GM21619 (cell line): Measurements from ENCODE around the gene SH3TC1.

ENCODE experiments used
- ATAC-seq: cut with Tn5 transposase; IDR thresholded peaks from one replicate; pipeline ENCODE4 v1.9.1; 2021; ENCODE audit not compliant: unreplicated experiment

SH3TC1 gene

GRCh38 chr4:8213121-8213520 is 14.0 kb downstream of the SH3TC1 start:
- no peak for ATAC-seq

DNA sequence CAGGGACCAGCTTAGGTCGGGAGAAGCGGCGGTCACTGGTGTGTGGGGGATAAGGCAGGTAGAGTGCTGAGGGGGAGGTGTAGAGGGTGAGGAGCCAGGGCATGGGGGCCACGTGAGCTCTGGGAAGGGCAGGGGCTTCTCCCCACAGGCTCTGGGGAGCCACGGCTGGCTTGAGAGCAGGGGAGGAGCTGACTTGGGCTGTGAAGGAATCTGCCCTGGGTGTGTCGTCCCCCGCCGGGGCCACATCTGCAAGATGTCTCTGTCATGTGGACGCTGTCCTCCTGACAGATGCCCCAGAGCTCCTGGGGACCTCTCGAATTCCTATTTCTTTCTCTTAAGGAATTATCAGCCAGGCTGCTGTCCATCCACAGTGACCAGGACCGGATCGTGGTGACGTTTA is 15.0 kb downstream of the SH3TC1 start:
- no peak for ATAC-seq

DNA sequence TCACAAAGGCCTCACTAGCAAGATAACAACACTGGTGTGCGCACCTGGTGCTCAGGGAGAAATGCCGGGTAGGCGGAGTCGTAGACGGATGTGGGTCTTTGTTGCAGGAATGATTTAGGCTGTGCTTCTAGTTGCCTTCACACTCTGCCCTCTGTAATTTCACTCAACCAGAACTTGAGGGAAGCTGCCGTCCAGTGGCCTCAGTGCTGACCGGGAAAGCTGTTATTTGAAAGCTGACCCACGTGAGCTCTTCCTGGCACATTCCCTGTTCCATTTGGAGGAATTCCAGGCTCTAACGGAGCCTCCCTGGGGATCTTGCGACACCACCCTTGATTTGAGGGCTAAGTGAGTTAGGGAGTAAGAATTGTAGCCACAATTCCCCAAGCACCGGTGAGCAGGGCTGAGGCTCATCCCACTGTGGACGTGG is 15.9 kb downstream of the SH3TC1 start:
- ATAC-seq: no peak

GRCh38 chr4:8215641-8216442 is 16.8 kb downstream of the SH3TC1 start:
- no peak for ATAC-seq

GRCh38 chr4:8216443-8217245 is 17.6 kb downstream of the SH3TC1 start:
- ATAC-seq: no peak

GRCh38 chr4:8217246-8217511 is 18.1 kb downstream of the SH3TC1 start:
- ATAC-seq: no peak

GRCh38 chr4:8217871-8218270 is 18.8 kb downstream of the SH3TC1 start:
- no peak for ATAC-seq

GRCh38 chr4:8218371-8219031 is 19.4 kb downstream of the SH3TC1 start:
- no peak for ATAC-seq

GRCh38 chr4:8219236-8219635 is 20.1 kb downstream of the SH3TC1 start:
- ATAC-seq: no peak

DNA sequence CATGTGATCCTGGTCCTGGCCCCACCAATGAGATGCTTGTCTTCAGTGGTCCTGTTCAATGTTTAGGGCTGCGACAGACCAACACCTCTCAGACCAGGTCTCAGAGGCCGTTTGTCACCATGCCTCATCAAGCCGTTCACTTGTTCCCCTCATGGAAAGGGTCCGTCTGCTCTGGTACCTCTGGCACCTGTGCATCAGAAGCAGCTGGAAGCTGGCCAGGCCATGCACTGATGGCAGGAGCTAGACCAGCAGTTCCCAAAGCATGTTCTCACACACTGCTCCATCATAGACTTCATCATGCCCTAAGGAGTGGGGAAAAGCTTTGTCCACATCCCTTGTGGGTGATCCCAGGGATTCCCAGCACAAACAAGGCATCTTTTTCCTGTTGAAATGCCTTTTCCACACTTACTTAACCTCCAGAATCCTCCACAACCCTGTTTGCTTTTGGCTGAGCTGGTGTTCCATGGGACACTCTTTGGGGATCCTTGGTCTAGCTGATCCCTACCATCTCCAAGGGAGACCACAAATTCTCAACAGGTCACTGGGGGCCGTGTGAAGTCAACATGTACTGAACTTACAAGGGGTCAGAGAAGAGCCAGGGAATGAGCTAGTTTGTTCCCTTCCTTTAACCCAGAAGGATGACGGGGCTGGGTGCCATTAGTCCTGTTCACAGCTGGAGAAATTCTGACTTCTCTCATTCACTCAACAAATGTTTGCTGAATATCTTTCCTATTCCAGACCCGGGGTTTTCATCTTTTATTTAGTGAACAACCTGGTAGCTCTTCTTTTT is 21.8 kb downstream of the SH3TC1 start:
- ATAC-seq: no peak

DNA sequence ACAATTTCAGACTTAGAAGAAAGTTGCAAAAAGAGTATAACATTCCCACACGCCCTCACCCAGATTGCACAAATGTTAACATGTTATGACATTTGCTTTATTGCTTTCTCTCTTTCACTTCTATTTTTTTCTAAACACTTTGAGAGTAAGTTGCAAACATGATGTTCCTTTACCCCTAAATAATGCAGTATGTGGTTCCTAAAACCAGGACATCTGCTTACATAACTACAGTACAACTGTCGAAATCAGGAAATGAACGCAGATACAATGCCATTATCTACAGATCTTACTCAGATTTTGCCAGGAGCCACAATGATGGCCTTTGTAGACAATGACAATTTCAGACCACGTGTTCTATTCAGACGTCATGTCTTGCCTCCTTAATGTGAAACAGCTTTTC is 22.4 kb downstream of the SH3TC1 start:
- no peak for ATAC-seq

- no peak for ATAC-seq
These were observed 22.9 kb downstream of the SH3TC1 start for GRCh38 chr4:8221985-8222384.

DNA sequence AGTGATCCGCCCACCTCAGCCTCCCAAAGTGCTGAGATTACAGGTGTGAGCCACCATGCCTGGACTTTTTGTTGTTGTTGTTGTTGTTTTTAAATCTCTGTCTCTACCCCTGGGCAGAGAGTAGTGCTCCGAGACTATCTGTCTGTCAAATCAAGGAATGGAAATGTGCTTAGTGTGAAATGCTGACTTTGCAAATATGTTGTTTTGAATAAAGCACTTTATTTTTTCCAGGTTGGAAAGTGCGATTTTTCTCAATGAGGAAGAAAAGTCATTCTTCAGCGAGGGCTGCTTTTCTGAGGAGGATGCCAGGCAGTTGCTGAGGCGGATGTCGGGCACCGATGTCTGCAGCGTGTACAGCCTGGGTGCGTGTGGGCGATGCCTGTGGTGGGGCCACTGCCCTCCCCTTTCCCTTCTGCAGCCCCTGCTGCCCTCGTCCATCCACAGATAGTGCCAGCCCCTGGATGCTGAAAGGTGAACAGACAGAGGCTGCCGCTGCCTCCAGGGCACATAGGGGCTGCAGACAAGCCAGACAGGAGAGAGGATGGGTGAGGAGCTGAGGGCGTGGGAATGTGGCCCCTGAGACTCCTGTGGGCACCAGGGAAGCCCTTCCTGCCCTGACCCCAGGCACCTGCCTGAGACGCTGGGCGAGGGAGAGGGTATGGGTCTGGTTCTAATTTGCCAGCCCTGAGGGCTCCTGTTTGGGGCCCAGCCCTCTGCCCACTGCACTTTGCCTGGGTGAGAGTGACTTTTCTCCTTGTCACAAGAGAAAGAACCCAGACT is 23.7 kb downstream of the SH3TC1 start:
- no peak for ATAC-seq

GRCh38 chr4:8224267-8224974 is 25.3 kb downstream of the SH3TC1 start:
- no peak for ATAC-seq

DNA sequence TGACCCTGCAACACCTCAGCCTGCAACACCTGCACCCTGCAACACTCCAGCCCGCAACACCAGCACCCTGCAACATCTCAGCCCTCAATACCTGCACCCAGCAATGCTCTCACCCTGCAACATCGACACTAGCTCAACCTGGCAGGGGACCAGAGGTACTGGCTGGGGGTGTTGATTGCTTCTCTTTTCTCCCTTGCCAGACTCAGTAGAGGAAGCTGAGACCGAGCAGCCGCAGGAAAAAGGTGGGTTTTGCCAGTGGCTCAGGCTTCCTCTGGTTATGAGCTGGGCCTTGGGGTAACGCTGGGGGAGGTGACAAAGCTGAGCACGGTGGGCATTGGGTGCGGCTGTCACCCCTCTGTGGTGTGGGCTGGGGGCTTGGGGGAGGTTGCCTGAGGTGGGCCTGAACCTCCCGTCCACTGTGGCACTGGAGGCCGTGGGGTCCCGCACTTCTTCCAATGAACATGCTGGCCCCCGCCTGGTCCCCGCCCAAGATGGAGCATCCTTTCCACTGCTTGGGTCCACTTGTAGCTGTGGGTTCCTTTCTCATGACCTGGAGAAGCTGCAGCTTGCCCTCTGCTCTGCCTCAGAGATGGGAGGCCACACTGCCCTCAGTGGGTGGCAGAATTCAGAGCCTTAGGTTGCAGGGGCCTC is 26.0 kb downstream of the SH3TC1 start:
- ATAC-seq: no peak

GRCh38 chr4:8225706-8226443 is 26.8 kb downstream of the SH3TC1 start:
- no peak for ATAC-seq

DNA sequence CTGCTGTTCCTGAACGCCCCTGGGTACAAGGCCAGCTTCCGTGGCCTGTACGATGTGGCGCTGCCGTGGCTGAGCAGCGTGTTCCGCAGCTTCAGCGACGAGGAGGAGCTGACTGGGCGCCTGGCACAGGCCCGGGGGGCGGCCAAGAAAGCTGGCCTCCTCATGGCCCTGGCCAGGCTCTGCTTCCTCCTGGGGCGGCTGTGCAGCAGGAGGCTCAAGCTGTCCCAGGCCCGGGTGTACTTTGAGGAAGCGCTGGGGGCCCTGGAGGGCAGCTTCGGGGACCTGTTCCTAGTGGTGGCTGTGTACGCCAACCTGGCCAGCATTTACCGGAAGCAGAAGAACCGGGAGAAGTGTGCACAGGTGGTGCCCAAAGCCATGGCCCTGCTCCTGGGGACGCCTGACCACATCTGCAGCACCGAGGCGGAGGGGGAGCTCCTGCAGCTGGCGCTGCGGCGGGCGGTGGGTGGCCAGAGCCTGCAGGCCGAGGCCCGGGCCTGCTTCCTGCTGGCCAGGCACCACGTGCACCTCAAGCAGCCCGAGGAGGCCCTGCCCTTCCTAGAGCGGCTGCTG is 28.2 kb downstream of the SH3TC1 start:
- ATAC-seq: no peak

DNA sequence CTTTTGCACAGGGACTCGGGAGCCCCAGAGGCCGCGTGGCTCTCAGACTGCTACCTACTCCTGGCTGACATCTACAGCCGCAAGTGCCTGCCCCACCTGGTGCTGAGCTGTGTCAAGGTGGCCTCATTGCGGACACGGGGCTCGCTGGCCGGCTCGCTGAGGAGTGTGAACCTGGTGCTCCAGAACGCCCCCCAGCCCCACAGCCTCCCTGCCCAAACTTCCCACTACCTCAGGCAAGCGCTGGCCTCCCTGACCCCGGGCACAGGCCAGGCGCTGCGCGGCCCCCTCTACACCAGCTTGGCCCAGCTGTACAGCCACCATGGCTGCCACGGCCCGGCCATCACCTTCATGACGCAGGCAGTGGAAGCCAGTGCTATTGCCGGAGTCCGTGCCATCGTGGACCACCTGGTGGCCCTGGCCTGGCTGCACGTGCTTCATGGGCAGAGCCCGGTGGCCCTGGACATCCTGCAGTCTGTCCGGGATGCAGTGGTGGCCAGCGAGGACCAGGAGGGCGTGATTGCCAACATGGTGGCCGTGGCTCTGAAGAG is 28.8 kb downstream of the SH3TC1 start:
- no peak for ATAC-seq
